Erythroblast (primary cell): ENCODE measurements around the gene RIMBP2.

Source experiments
- GATA1 ChIP-seq: IDR thresholded peaks from 2 replicates; pipeline ENCODE4 v1.6.1; 2011; ENCODE audit warnings: low read depth, mild to moderate bottlenecking, control low read depth, low read length, moderate library complexity
- POLR2A ChIP-seq: IDR thresholded peaks from 2 replicates; pipeline ENCODE4 v1.6.1; 2011; ENCODE audit warnings: mild to moderate bottlenecking, low read length

DNA sequence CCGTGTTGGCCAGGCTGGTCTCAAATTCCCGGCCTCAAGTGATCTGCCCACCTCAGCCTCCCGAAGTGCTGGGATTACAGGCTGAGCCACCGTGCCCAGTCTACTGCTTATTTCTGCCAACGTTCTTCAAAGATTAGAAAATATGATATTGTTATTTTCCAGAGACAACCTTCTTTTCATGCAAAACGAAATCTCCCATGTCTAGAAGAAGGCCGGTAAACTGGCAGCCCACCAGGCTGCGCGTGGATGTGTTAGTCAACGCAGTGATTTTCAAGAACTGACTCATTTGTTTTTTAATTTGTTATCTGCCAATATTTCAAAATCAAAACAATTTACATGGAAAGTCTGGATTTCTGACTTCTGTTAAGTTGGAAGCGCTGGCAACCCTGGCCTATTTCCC is 169.6 kb downstream of the RIMBP2 start:
- TF ChIP-seq POLR2A (no peak), GATA1 (no peak)
